GM19025 (cell line): Measurements from ENCODE around the gene RNU2-1.
"Not testable (repeated sequence)": the region's sequence is repeated elsewhere in the genome, so short reads cannot be mapped to it uniquely, and the experiment has no call there.

Experiments used
- ATAC-seq: cut with Tn5 transposase; IDR thresholded peaks from one replicate; pipeline ENCODE4 v1.9.1; 2021; ENCODE audit warnings: mild to moderate bottlenecking, low read depth, moderate library complexity; ENCODE audit not compliant: unreplicated experiment

Gene RNU2-1

DNA sequence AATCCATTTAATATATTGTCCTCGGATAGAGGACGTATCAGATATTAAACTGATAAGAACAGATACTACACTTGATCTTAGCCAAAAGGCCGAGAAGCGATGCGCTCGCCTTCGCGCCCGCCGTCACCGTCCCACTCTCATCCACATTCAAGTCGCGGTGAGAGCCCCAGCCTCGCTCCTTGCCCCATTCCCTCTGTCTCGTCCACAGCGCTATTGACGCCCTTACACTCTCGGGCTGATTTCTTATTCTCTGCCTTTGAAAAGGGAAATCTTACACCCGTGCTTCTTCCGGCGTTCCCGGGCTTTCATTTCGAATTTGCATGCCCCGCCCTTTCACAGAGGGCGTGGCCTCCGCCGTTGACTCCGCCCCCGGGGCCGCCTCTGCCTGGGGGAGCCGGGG is at the start of gene RNU2-1:
RNU2-1 (minus strand) TSS at position 101 of the 400 bp plus-strand sequence.
- not testable (repeated sequence) for ATAC-seq

DNA sequence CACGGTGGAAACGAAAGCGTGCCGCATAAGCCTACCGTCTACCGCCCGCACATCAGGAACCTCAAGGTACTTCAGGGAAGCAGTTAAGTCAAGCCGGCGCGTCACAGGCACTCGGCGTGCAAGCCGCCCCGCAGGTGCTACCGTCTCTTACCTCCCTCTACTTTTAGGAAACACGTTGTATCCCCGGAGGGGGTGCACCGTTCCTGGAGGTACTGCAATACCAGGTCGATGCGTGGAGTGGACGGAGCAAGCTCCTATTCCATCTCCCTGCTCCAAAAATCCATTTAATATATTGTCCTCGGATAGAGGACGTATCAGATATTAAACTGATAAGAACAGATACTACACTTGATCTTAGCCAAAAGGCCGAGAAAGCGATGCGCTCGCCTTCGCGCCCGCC is 39.1 kb upstream of the RNU2-1 start:
- not testable (repeated sequence) for ATAC-seq

DNA sequence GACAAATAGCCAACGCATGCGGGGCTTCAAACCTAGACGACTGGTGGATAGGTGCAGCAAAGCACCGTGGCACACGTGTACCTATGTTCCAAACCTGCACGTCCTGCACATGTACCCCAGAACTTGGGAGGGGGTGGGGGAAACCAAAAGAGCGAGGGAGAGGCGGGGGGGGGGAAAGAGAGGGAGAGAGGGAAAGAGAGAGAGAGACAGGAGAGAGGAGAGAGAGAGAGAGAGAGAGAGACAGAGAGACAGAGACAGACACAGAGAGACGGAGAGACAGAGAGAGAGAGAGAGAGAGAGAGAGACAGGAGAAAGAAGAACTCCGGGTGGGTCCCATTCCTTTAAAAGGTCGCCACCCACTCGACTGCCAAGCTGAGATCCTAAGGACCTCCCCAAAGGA is 38.7 kb upstream of the RNU2-1 start:
- not testable (repeated sequence) for ATAC-seq

DNA sequence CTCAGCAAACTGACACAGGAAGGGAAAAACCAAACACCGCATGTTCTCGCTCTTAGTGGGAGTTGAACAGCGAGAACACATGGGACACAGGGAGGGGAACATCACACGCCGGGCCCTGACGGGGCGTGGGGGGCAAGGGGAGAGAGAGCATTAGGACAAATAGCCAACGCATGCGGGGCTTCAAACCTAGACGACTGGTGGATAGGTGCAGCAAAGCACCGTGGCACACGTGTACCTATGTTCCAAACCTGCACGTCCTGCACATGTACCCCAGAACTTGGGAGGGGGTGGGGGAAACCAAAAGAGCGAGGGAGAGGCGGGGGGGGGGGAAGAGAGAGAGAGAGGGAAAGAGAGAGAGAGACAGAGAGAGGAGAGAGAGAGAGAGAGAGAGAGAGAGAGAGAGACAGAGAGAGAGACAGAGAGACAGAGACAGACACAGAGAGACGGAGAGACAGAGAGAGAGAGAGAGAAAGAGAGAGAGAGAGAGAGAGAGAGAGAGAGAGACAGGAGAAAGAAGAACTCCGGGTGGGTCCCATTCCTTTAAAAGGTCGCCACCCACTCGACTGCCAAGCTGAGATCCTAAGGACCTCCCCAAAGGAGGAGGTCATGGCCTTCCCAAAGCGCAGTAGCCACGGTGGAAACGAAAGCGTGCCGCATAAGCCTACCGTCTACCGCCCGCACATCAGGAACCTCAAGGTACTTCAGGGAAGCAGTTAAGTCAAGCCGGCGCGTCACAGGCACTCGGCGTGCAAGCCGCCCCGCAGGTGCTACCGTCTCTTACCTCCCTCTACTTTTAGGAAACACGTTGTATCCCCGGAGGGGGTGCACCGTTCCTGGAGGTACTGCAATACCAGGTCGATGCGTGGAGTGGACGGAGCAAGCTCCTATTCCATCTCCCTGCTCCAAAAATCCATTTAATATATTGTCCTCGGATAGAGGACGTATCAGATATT is 37.1 kb upstream of the RNU2-1 start:
- ATAC-seq: not testable (repeated sequence)

DNA sequence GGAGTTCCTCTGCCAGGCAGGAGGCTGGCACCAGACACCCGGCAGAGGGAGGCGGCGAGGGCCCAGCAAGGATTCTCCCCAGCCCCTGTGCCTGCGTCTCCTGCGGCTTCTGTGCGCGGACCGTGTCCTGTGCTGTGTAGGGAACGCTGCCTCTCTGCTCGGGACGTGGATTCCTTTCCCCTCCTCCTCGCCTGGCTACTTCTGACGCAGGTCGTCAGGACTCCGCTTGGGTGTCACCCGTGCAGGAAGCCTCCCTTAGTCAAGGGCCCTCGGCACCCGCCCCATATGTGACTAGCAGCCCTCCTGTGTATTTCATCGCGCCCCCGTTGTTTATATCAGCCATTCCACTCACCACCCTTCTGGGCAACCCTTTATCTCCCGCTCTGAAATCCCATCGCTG is 12.7 kb upstream of the RNU2-1 start:
- not testable (repeated sequence) for ATAC-seq

DNA sequence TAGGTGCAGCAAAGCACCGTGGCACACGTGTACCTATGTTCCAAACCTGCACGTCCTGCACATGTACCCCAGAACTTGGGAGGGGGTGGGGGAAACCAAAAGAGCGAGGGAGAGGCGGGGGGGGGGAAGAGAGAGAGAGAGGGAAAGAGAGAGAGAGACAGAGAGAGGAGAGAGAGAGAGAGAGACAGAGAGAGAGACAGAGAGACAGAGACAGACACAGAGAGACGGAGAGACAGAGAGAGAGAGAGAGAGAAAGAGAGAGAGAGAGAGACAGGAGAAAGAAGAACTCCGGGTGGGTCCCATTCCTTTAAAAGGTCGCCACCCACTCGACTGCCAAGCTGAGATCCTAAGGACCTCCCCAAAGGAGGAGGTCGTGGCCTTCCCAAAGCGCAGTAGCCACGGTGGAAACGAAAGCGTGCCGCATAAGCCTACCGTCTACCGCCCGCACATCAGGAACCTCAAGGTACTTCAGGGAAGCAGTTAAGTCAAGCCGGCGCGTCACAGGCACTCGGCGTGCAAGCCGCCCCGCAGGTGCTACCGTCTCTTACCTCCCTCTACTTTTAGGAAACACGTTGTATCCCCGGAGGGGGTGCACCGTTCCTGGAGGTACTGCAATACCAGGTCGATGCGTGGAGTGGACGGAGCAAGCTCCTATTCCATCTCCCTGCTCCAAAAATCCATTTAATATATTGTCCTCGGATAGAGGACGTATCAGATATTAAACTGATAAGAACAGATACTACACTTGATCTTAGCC is 7.0 kb upstream of the RNU2-1 start:
- not testable (repeated sequence) for ATAC-seq

DNA sequence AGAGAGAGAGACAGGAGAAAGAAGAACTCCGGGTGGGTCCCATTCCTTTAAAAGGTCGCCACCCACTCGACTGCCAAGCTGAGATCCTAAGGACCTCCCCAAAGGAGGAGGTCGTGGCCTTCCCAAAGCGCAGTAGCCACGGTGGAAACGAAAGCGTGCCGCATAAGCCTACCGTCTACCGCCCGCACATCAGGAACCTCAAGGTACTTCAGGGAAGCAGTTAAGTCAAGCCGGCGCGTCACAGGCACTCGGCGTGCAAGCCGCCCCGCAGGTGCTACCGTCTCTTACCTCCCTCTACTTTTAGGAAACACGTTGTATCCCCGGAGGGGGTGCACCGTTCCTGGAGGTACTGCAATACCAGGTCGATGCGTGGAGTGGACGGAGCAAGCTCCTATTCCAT is 5.8 kb upstream of the RNU2-1 start:
- not testable (repeated sequence) for ATAC-seq

DNA sequence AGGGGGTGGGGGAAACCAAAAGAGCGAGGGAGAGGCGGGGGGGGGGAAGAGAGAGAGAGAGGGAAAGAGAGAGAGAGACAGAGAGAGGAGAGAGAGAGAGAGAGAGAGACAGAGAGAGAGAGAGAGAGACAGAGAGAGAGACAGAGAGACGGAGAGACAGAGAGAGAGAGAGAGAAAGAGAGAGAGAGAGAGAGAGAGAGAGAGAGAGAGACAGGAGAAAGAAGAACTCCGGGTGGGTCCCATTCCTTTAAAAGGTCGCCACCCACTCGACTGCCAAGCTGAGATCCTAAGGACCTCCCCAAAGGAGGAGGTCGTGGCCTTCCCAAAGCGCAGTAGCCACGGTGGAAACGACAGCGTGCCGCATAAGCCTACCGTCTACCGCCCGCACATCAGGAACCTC is 514 bp downstream of the RNU2-1 start:
- not testable (repeated sequence) for ATAC-seq

DNA sequence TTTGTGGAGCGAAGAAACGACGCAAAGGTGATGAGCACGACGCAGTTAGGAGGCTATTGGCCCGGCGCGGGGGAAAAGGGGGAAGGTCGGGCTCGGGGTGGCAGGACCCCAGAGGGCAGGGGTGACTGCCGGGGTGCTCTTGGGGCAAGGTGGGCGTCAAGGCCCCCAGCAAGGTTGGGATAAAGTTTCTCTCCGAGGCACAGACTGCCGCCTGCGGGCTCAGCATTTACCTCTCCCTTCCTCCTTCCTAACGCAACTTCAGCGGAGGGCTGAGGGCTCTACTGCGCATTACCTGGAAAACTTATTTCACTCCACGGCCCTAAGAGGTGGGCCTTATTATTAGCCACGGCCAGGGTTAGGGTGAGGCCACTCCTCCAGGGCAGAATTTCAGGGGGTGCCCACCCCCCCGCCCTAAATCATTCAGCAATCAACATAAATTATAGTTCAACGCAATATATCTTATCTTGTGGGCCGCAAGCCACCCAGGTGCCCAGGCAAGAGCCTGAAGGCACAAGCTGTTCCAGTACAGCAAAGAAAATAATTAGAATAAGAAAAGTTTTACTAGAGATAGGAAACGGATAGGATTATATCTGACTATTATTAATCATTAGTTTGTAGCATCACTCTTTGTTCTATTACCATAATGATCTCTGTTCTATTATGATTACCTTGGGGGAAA is 1.6 kb downstream of the RNU2-1 start:
- not testable (repeated sequence) for ATAC-seq

DNA sequence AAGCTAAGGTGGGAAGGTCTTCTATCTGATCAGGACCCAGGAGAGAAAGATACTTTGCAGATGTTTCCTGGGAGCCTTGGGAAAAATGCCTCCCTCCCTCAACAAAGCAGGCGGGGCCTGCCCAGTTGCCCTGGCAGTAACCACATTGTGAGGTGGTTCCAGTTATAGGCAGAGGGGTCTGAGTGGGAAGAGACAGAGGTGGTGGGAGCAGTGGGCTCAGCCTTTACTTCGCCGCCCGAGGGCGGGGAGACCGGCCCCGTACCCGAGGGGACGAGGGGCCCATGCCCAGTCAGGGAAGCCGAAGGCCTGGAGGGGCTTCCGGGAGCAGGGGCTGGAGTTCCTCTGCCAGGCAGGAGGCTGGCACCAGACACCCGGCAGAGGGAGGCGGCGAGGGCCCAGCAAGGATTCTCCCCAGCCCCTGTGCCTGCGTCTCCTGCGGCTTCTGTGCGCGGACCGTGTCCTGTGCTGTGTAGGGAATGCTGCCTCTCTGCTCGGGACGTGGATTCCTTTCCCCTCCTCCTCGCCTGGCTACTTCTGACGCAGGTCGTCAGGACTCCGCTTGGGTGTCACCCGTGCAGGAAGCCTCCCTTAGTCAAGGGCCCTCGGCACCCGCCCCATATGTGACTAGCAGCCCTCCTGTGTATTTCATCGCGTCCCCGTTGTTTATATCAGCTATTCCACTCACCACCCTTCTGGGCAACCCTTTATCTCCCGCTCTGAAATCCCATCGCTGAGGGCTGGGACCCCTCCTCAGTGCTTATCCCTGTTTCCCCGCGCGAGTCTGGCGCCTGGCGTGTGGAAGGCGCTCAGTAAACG is 2.4 kb downstream of the RNU2-1 start:
- ATAC-seq: not testable (repeated sequence)

DNA sequence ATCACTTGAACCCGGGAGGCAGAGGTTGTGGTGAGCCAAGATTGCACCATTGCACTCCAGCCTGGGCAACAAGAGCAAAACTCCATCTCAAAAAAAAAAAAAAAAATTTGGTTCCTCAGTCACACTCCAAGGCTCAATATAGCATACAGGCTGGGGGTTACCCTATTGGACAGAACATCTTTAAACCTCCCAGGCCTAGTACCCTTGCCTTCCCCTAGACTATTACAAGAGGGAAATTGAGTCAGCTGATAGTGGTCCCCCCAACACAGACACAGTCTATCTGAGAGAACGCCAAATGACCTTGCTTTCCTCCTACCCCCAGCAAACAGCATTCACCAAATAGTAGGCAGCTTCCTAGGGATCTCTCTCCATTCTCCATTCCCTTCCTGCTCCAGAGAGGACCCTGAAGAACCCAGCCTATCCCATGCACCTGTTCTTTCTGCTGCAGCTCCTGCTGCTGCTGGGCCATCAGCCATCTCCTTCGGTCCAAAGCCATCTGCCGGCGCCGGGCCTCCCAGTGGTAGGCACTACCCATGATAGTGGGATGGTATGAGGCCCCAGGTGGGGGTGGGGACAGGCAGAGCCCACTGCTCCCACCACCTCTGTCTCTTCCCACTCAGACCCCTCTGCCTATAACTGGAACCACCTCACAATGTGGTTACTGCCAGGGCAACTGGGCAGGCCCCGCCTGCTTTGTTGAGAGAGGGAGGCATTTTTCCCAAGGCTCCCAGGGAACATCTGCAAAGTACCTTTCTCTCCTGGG is 5.6 kb downstream of the RNU2-1 start, which contains the start of gene CCDC200:
CCDC200 (minus strand) TSS at position 604 of the 763 bp plus-strand sequence; CDS start at position 535, 69 bp downstream.
- not testable (repeated sequence) for ATAC-seq

DNA sequence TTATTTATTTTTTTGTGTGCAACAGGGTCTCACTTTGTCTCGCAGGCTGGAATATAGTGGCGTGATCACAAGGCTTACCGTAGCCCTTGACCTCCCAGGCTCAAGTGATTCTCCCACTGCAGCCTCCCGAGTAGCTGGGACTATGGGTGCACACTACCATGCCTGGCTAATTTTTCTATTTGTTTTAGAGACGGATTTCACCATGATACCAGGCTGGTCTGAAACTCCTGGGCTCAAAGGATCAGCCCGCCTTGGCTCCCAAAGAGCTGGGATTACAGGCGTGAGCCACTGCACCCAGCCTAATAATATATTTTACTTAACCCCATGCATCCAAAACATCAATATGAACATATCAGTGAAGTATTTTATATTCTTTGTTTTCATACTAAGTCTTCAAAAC is 7.4 kb downstream of the RNU2-1 start:
- ATAC-seq: no peak

DNA sequence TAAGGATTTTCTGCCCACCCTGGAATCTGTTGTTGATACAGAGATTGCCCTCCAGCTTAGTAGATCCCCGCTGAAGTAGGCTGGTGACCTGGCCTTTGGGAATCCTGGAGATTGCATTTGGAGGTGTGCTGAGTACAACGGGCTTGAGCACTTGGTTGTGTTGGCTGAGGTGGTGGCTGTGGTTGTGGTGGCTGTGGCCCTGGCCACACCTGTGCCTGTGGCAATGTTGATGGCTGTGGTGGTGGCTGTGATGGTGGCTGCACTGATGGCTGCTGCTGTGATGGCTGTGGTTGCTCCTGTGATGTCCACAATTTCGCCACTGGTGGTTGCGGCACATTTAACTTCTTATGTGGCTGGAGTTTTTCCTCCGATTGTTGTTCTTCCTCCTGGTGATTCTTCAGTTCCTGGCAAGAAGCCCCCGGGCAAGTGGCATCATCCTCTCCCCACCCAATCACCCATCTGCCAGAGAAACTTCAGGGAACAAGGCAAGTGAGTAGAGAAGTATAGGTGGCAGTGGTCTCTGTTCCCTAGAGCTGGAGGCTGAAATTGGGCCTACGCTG is 9.6 kb downstream of the RNU2-1 start:
- ATAC-seq: no peak

DNA sequence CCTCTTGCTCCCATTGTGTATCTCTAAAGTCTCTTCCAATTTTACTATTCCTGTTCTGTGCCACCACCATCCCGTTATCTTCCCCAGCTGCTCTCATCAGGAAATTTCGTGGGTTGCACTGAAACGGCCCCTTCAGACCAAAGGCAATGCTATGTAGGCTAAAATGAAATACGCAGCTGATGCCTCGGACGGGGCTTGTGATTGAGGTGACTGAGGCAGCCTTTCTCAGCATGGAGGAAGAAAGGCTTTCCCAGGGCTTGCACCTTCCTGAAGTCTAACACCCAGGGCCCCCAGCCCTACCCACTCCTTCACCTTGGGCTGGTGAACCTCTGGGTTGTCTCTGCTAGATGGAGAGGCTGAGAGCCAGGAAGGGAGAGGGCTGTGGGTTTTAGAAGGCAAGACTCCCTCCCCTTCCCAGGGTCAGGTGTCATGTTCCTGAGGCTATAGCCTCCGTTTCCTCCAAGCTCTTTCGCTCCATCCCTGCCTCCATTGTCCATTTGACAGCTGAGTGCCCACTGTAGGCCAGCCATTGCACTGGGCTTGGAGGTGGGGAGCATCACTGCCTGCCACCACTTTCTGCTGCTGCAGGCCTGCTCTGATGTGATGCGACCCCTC is 13.2 kb downstream of the RNU2-1 start:
- no peak for ATAC-seq

DNA sequence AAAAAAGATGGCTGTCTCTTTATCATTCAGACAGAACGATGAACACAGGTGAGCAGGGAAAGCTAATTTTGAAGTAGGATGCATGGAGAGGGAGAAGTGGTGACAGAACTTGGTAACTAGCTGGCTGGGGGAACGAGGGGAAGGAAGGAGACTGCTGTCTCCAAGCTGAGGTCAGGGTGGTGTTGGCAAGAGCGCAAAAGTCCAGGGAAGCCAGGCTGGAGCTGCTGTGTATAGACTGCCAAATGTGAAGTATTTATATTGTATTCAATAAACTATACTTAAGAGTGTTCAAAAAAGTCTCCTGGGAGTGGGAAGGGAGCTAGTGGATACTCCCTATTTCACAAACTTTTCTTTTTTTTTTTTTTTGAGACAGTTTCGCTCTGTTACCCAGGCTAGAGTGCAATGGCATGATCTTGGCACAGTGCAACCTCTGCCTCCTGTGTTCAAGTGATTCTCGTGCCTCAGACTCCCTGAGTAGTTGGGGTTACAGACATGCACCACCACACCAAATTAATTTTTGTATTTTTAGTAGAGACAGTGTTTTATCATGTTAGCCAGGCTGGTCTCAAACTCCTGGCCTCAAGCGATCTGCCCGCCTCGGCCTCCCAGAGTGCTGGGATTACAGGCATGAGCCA is 13.9 kb downstream of the RNU2-1 start:
- ATAC-seq: no peak

DNA sequence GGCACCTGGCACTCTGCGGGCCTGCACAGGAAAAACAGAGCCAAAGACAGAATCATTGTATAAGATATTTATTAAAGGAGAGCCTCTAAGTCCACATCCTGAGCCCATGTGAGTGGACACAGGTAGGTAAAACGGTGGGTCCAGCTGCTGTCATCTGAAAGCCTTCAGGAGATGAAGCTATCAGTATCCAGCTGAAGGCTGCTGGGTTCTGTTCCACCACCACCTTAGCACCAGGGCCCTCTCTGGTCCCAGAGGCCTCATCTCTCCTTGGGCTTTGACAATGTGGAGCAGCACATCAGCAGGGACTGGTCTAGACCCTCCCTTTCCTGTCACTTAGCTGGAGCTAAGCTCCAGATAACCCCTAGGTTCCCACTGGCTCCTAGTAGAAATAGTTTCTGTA is 14.8 kb downstream of the RNU2-1 start:
- ATAC-seq: no peak

DNA sequence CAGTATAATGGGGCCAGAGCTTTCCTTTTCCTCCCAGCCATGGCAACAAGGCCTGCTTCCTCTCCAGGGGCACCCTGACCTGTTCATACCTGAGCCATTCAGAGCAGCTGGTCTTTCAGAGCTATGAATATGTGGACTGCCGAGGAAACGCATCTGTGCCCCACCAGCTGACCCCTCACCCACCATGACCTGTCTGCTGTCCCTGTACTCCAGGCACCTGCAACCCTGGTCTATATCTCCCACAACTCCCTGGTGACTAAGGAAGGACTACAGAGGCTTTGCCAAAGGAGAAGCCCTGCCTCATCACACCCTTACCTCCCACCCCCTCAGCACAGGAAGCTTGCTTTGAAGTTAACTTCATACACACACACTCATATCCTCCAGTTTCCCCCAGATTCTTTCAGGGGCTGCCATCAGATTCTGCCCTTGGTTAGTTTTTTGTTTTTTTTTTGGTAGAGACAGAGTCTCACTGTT is 16.1 kb downstream of the RNU2-1 start:
- ATAC-seq: no peak
